ENCODE data around the gene PRR23A.

PRR23A gene

GRCh38 chr3:138971766-138972320, 34.2 kb downstream of the PRR23A start:
- no peak for DNase-seq

GRCh38 chr3:138964923-138965322, 41.1 kb downstream of the PRR23A start:
- no peak for DNase-seq

DNA sequence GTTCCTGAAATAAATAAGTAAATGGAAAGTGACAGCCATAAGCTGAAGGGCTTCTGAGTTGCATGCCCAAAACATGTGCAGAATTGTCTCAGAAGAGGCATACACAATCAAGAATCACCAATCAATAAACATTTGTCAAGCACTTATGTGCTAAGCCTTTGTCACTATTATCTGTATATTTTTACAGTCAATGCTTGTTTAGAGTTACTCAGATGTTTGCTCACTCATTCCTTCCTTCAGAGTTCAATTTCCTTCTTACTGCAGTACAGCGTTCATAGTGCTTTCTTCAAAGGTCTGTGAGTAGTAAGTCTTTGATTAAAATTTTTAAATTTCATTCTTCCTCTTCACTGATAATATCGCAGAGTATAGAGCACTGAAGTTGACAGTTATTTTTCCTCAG, 41.8 kb downstream of the PRR23A start:
- DNase-seq, result no peak

DNA sequence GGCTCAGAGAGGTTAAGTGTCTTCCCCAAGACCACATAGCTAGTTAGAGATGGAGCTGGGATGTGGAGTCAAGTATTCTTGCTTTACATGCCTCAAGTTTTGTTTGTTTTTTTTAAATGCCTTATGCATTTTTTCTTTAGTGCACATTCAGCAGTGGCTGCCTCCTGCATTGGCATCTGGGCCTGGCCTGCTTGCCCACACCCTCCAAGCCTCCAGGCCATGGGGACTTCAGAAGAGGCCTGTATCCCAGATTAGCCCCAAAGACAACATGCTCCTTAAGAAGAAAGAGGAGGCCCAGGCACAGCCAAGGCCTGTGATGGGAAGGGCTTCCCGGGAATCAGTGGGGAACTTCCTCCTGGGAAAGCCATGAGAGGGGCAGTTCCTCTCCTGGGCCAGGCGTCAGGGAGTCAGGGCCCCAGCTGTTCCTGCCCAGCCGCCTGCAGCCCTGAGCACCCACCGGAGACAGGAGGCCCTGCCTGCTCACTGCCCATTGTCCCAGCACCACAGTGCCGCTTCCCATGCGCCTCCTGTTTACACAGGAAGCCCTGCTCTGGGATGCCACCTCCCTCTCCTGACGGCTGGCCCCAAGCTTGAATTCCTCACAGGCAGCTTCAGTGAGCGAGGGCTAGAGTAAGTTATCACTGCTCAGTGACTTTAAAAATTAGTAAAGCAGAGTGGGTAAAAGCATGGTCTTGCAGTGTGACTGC, 43.1 kb downstream of the PRR23A start:
- DNase-seq, result no peak

DNA sequence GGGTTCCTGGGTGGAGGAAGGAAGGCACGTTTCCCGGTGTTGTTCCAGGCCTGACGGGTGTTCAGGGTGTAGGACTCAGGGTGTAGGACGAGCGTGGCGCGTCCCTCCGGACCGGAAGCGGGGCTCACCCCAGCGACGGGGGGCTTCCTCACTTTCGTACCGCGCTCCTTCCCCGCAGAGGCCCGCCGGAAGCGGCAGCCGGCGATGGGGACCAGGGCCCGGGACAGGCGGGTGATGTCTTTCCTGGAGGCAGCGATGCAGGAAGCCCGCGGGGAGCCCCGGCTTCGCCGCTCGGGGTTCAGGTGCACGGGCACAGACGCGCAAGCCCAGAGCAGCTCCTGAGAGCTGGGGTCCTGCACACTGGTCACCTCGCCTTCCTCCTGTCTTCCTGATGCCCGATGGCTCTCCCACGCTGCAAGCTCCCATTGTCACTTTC, 45.6 kb downstream of the PRR23A start:
- DNase-seq, result no peak

Data from stimulated activated naive CD4-positive, alpha-beta T cell treated with Interleukin-2 at 50 U/mL for 16 hours (primary cell).